Mammary epithelial cell (primary cell): ENCODE data around the gene PDCD6IP.
"Not testable (repeated sequence)": the region's sequence is repeated elsewhere in the genome, so short reads cannot be mapped to it uniquely, and the experiment has no call there.

Experiments
- CTCF ChIP-seq, 2 donors: IDR thresholded peaks in 1 of 2; conservative IDR thresholded peaks in 1 of 2; 2 replicates each; pipeline ENCODE4 v1.5.1; 2011 to 2012; ENCODE audit warnings: inconsistent platforms in 2 of 2, low read length in 2 of 2, mild to moderate bottlenecking in 2 of 2, control low read depth in 1 of 2, low read depth in 1 of 2; ENCODE audit not compliant: insufficient read depth in 1 of 2; ENCODE audit errors: extremely low read depth in 1 of 2
- EZH2 ChIP-seq: IDR thresholded peaks from 2 replicates; pipeline ENCODE4 v1.6.1; 2012; ENCODE audit warnings: low read length, inconsistent platforms, borderline replicate concordance

GRCh38 chr3:33837182-33837581 lies 38.8 kb downstream of the PDCD6IP start:
- TF ChIP-seq CTCF (conservative IDR thresholded peaks at IDR 0.05 in 1 of 2, IDR thresholded peaks at IDR 0.05 in 1 of 2; ENCODE audit: extremely low read depth in 1 of 2, insufficient read depth in 1 of 2, low read depth in 1 of 2, low read length in 2 of 2); EZH2: not testable (repeated sequence)
